H54 (cell line): ENCODE measurements around the gene PDE7B.
"Not testable (repeated sequence)": the region's sequence is repeated elsewhere in the genome, so short reads cannot be mapped to it uniquely, and the experiment has no call there.

ENCODE experiments used
- DNase-seq: peaks from one replicate; pipeline ENCODE4 v3.0.0; 2011; ENCODE audit warnings: low spot score, mixed read lengths; ENCODE audit not compliant: insufficient read length
- FAIRE-seq: peaks from 3 replicates; lab custom pipeline; 2011; peaks lifted over from hg19 to GRCh38; lab: Jason Lieb, UNC
- POLR2A ChIP-seq: IDR thresholded peaks from 2 replicates; pipeline ENCODE4 v1.6.1; 2011; ENCODE audit warnings: low read depth, mild to moderate bottlenecking, low read length

PDE7B gene

DNA sequence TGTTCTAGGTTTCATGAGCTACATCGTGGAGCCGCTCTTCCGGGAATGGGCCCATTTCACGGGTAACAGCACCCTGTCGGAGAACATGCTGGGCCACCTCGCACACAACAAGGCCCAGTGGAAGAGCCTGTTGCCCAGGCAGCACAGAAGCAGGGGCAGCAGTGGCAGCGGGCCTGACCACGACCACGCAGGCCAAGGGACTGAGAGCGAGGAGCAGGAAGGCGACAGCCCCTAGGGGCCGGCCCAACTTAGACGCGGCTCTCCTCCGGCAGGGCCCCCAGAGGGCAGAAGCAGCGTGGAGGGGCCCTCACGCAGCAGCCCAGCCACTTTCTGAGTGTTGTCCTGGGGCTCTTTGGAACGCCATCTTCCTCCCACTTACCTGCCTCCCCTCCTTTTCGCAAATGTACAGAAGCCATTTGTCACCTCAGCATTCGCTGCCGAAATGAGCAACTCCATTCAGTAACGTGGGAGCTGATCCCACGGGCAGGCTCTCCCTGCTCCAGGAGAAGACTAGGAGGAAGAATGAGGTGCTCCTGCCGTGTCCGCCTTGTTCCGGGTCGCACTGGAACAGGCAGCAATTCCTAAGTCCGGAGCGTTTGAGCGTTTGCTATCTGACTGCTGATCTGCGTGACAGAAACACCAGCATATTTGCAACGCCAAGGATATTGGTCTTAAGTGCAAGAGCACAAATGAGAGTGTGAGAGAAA, 340.3 kb downstream of the PDE7B start:
- DNase-seq (no peak), FAIRE-seq (no peak)
- no peak for TF ChIP-seq POLR2A

DNA sequence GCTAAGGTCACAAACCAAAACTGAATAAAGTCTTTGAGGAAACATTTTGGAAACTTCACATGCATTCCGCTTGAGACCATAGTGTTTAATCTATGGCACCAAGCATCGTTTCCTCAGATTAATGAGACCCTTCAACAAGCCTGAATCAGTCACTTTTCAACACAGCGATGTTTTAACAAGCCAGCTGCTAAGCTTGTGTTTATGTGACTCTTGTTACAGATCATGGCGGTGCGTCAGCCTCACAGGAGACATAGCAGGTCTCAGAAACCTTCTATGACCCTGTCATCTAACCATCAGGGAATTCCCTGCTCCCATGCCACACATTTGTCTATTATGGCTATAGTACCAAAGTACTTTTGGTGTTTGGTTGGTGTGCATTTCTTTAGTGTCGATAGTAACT, 341.4 kb downstream of the PDE7B start:
- FAIRE-seq (no peak), DNase-seq (no peak)
- no peak for TF ChIP-seq POLR2A

DNA sequence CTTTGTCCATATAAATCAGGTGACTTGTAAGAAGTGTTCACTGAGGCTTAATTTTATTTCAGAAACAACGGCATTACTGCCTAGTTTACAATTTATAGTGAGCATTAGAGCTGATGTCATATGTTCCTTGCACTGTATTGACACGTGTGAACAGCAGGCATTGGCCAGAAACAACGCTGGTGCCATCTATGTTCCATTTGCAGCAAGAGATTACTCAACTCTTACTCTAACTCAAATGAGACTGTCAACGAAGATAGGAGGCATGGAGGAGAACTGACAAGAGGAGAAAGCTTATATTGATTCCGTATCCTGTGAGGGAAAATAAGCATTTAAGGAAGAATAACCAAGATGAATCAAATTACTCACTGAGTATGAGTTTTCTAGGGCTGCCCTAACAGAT, 350.2 kb downstream of the PDE7B start:
- DNase-seq (no peak), FAIRE-seq (no peak)
- TF ChIP-seq POLR2A: no peak

DNA sequence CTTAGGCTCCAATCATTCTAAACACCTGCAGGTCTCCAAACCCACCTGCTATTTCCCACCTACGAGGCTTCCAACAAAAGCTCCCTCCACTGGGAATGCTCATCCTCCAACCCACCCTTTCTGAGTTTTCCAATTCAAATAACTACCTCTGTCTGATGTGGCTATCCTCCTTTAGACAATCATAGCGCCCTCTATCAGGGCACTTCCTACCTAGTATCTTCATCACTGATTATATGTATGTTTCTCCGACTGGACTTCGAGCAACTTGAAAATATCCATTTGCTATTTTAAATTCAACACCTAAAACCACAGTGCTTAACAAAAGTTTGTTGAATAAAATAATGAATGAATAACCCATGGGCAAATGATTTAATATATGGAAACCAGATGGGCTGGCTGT, 357.3 kb downstream of the PDE7B start:
- TF ChIP-seq POLR2A: no peak
- FAIRE-seq (no peak), DNase-seq (no peak)

DNA sequence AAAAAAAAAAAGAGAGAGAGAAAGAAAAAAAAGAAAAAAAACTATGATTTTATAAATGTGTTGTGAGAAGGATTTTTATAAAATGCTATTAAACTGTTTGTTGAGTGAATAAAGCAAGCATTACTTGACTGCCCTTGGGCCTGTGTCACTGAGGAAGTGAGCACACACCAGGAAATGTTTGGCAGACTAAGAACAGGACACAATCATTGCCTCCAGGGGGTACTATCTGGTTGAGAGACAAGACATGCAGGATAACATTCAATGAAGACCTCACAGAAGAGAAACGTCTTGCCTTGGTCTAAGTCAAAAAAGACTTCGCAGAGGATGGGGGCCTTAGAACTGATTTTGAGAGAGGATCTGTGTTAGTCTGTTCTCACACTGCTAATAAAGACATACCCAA, 358.0 kb downstream of the PDE7B start:
- no peak for TF ChIP-seq POLR2A
- FAIRE-seq: no peak
- DNase-seq: no peak

DNA sequence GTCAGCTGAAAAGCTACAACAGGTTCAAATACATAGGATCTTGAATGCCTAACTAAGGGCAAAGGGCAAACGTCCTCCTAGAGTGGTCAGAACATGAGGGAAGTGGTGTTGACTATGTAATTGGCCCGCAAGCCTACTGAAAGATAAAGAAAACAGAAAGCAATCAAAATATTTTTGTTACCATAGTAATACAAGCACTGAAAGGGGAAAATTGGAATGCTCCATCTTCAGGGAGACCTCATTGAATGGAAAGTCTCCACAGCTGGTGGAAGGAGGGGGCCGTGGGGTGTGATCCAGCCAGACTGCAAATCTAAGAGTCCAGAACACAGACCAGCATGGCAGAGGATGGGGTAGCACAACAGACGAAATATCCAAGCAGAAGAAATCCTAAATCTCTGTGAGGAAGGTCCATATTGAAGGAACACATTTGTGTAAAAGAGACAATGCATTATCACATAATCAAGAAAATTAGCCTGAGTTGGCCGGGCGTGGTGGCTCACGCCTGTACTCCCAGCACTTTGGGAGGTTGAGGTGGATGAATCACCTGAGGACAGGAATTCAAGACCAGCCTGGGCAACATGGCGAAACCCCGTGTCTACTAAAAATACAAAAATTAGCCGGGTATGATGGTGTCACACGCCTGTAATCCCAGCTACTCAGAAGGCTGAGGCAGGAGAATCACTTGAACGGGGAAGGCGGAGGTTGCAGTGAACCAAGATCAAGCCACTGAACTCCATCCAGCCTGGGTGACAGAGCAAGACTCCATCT, 359.1 kb downstream of the PDE7B start:
- DNase-seq (no peak), FAIRE-seq (no peak)
- no peak for TF ChIP-seq POLR2A

DNA sequence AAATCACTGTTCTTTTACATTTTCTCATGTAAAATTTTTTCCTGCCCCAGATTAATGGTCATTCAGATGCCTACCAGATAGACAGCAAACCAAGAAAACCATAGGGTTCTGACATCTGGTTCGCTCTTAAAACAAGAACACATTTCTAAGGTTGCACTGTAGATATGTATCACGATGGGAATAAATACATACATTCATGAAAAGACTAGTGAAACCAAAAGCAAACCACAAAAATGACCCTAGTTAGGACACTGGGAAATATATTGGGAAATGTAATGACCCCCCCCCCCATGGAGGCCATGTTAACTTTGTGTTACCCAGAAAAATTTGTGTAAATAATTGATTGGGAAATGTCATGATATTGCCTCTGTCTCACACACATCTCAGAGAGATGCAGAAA, 361.1 kb downstream of the PDE7B start:
- FAIRE-seq: no peak
- no peak for DNase-seq
- no peak for TF ChIP-seq POLR2A

DNA sequence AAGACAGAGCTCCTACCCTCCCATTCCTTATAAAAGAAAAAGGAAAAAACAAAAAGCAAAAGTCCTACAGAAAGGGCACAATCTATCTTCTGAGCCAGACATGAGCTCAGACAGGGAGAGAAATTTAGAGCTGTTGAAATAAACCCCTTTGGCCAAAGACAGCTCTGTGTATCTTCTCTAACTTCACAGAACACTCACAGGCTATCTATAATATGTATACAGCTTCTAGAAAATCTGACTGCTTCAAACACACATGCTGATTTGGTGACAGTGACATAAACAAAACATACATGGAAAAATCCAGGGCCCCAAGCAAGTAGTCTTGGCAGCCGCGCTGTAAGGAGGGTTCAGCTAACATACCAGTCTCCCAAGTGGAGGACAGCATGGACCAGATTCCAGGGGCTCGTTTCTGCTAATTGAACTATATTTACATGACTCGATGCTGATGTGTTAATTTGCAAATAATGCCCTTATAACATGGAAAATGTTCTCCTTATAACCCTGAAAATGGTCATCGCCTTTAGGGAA, 361.6 kb downstream of the PDE7B start:
- TF ChIP-seq POLR2A: no peak
- no peak for DNase-seq
- no peak for FAIRE-seq

DNA sequence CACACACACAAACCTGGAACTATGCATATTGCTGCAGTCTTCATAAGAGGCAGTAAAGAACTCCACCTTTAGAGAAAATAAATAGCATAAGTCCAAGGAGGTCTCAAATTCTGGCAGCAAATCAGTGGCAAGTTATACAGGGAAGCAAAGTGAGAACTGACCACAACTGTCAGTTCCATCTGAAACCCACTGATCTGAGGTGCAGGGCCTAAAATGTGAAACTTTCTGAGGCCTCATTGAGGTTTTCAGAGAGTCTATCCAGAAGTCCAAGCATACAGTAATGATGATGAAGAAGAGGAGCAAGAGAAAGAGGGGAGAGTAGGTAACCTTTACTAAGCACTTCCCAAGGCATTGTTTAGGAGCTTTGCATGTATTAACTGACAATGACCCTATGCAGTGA, 362.4 kb downstream of the PDE7B start:
- DNase-seq (no peak), FAIRE-seq (no peak)
- no peak for TF ChIP-seq POLR2A

DNA sequence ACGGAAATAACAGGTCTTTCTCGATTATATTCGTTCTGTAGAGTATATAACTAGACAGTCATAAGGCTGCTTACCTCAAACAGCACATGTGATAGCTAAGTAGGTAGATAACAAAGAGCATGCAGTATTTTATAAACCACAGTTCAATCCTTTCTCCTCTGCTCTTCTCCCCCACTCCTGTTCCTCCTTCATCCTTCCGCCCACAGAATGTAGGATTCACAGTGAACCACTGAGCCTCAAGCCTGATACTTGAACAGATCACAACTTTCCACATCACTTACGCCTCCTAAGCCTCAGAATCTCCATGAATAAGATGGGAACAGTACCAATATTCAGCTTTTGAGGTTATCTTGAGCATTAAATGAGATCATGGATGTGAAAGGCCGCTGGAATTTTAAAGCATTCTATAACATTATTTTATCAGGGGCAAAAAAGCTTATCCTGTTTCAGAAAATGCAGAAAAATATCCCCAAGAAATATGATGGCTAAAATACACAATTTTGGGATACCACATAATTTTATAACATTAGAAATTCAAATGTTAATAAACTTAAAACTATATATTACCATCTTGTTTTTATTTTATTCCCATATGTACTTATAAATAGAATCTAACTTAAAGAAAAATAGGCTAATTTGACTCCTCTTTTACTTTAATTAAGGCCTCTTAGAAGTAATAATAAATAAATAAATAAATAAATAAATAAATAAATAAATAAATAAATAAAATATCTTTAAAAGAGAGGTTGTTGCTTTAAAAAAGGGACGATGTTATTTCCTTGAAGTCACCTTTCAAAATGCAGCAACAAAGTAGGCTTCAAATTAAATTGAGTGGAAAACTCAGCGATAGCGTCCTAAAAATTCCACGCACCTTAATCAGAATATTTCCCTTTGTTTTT, 365.3 kb downstream of the PDE7B start:
- FAIRE-seq (no peak), DNase-seq (no peak)
- no peak for TF ChIP-seq POLR2A

DNA sequence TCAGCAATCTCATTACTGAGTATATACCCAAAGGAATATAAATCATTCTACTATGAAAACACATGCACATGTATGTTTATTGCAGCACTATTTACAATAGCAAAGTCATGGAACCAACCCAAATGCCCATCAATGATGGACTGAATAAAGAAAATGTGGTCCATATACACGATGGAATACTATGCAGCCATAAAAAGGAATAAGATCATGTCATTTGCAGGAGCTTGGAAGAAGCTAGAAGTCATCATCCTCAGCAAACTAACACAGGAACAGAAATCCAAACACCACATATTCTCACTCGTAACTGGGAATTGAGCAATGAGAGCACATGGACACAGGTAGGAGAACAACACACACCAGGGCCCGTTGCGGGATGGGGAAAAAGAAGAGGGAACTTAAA, 373.5 kb downstream of the PDE7B start:
- FAIRE-seq, DNase-seq: not testable (repeated sequence)

DNA sequence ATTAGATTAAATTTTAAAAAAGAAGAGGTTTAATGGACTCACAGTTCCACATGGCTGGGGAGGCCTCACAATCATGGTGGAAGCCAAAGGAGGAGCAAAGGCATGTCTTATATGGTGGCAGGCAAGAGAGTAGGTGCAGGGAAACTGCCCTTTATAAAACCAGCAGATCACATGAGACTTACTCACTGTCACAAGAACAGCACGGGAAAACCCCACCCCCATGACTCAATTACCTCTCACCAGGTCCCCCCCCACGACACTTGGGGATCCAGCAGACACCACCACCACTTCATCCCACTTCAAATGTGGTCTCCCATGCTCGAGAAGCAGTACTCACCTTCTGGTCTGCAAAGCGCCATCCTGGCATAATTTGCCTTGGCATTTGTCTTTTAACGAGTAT, 374.0 kb downstream of the PDE7B start:
- TF ChIP-seq POLR2A: no peak
- FAIRE-seq (no peak), DNase-seq (no peak)

DNA sequence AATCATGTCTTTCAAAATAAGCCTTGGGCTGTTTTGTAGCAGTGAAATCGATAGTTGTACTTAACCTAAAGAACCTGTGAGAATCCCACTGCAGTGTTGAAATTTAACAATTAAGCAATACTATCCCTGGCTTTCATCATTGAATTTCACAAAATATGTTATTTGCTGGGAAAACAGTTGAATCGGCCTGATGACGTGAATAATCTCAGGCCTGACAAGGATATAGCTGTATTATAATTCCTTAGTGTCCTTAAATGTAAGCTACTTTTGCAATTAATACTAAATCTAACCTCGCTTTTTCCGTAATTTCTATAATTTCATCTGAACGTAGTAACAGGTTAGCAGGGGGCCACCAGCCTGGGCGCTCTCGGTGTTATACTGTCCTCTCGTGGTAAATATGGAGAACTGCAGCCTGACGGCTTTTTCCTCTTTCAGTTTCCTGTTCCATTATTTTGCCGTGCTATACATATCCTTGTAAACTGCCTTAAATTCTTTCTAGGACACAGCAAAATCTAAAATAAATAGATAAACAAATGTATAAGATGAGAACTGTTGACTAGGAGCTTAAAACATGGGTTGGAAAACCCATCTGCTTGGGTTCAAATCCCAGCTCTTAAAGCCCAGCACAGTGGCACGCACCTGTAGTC, 374.6 kb downstream of the PDE7B start:
- no peak for TF ChIP-seq POLR2A
- DNase-seq (peak; percentile 16), FAIRE-seq (no peak)
